Caco-2 (cell line): ENCODE measurements around the gene ALG9. TPM values are rescaled to one million over a fixed set of nuclear protein-coding genes. Genes with fewer than 3 reads are reported as not detected.

Experiments
- BruUV-seq: library from RNA; stranded (reverse); fragments of 400-500 nt; replicated peaks from 2 replicates; lab custom pipeline; 2021; lab: Mats Ljungman, UMichigan
- CTCF ChIA-PET: fragments of 300-600 bp; sonication (Branson Sonifier 250); formaldehyde crosslinking; loops from one replicate; lab custom pipeline; 2022; ENCODE audit warnings: antibody characterized with exemption; lab: Charles Lee
- POLR2A ChIA-PET: fragments of 300-600 bp; sonication (Branson Sonifier 250); formaldehyde crosslinking; loops from one replicate; lab custom pipeline; 2022; ENCODE audit warnings: antibody characterized with exemption; lab: Charles Lee
- DNase-seq, 2 experiments: peaks; one replicate each; pipeline versions ENCODE4 v3.0.0 to v3.0.0-alpha.2; 2020 to 2022
- H3K27me3 ChIP-seq: replicated peaks from 2 replicates; pipeline ENCODE4 v1.6.0; 2011; ENCODE audit warnings: low read length; ENCODE audit not compliant: control insufficient read depth, insufficient read depth
- H3K36me3 ChIP-seq: 2 replicates; pipeline ENCODE4 v1.5.1; 2011; ENCODE audit warnings: low read length; ENCODE audit not compliant: control insufficient read depth, insufficient read depth
- H3K4me1 ChIP-seq: fragments of 250-450 bp; sonication (Bioruptor Pico); 2 replicates; pipeline ENCODE4 v1.5.1; 2020; ENCODE audit warnings: mild to moderate bottlenecking
- H3K4me3 ChIP-seq: 2 replicates; pipeline ENCODE4 v1.5.1; 2011; ENCODE audit warnings: low read depth, mild to moderate bottlenecking, control low read depth, low read length
- H3K9me3 ChIP-seq: fragments of 250-450 bp; sonication (Bioruptor Pico); 2 replicates; pipeline ENCODE4 v1.5.1; 2020; ENCODE audit warnings: mild to moderate bottlenecking, moderate library complexity
- H3K27ac Mint-ChIP-seq: one replicate; pipeline ENCODE4 v1.8.0; 2022; ENCODE audit warnings: mixed read lengths; ENCODE audit not compliant: unreplicated experiment
- H3K27me3 Mint-ChIP-seq: one replicate; pipeline ENCODE4 v1.8.0; 2022; ENCODE audit warnings: mixed read lengths; ENCODE audit not compliant: insufficient read depth, unreplicated experiment
- H3K36me3 Mint-ChIP-seq: one replicate; pipeline ENCODE4 v1.8.0; 2022; ENCODE audit warnings: mild to moderate bottlenecking, mixed read lengths; ENCODE audit not compliant: insufficient read depth, unreplicated experiment
- H3K4me1 Mint-ChIP-seq: one replicate; pipeline ENCODE4 v1.8.0; 2022; ENCODE audit warnings: low read depth, mixed read lengths; ENCODE audit not compliant: unreplicated experiment
- H3K4me3 Mint-ChIP-seq: one replicate; pipeline ENCODE4 v1.8.0; 2022; ENCODE audit warnings: mild to moderate bottlenecking, moderate library complexity, mixed read lengths; ENCODE audit not compliant: unreplicated experiment
- H3K9me3 Mint-ChIP-seq: one replicate; pipeline ENCODE4 v1.8.0; 2022; ENCODE audit warnings: mixed read lengths; ENCODE audit not compliant: unreplicated experiment
- CTCF ChIP-seq, 2 experiments: fragments of 200-600 bp in 1 of 2; IDR thresholded peaks; 1 replicate in 1 of 2; 2 replicates in 1 of 2; pipeline versions ENCODE4 v1.5.1 to v1.8.0; 2011 to 2022; ENCODE audit warnings: antibody characterized with exemption in 1 of 2, control low read depth in 1 of 2, inconsistent platforms in 1 of 2, low read depth in 1 of 2, low read length in 1 of 2, mild to moderate bottlenecking in 1 of 2, moderate library complexity in 1 of 2; ENCODE audit not compliant: insufficient read depth in 1 of 2, severe bottlenecking in 1 of 2, unreplicated experiment in 1 of 2
- intact Hi-C: fragments of 100-400 bp; cut with micrococcal nuclease; formaldehyde crosslinking; loops from one replicate; pipeline ENCODE4 v1.10.0; 2022; ENCODE audit not compliant: unreplicated experiment
- total RNA-seq: library from RNA; stranded (reverse); gene quantifications from 2 replicates; pipeline ENCODE4 v1.2.3, GENCODE V29; 2022

The ALG9 gene
- total RNA-seq, 1 experiment from 2014 or later: 57.4 TPM

- Histone ChIP-seq H3K4me1 (no peaks in the 10 kb centered on the region), H3K4me3 (no peak overlapping the region), H3K9me3 (no peaks in the 10 kb centered on the region), H3K27me3 (no peaks in the 10 kb centered on the region), H3K36me3 (peaks cover 9% of the 10 kb centered on the region)
- CTCF ChIA-PET: no interaction called here
- no peak for TF ChIP-seq CTCF (IDR thresholded peaks at IDR 0.05; ENCODE audit: insufficient read depth in 1 of 2, low read depth in 1 of 2, low read length in 1 of 2, severe bottlenecking in 1 of 2, unreplicated experiment in 1 of 2)
- Mint-ChIP-seq H3K27ac (no peak overlapping the region), H3K36me3 (peaks cover 88% of the 10 kb centered on the region), H3K27me3 (no peaks in the 10 kb centered on the region), H3K4me3 (no peak overlapping the region), H3K9me3 (no peaks in the 10 kb centered on the region), H3K4me1 (no peaks in the 10 kb centered on the region)
- intact Hi-C loops: no loop called here
- DNase-seq: no peak
- POLR2A ChIA-PET: interaction anchor here (0.6 kb wide), 1 partner anchor 407 kb away, joined by 3 read pairs; no protein-coding TSS in a partner anchor
- BruUV-seq: no TSS peak
These were observed 123.2 kb downstream of the ALG9 start for GRCh38 chr11:111748035-111748804.

GRCh38 chr11:111745719-111746504, 125.5 kb downstream of the ALG9 start:
- Mint-ChIP-seq H3K27ac (no peak overlapping the region), H3K9me3 (no peaks in the 10 kb centered on the region), H3K4me3 (no peak overlapping the region), H3K36me3 (peaks cover 75% of the 10 kb centered on the region), H3K27me3 (no peaks in the 10 kb centered on the region), H3K4me1 (no peaks in the 10 kb centered on the region)
- BruUV-seq: no TSS peak
- CTCF ChIA-PET: no interaction called here
- POLR2A ChIA-PET: no interaction called here
- Histone ChIP-seq H3K4me3 (no peak overlapping the region), H3K36me3 (peaks cover 7% of the 10 kb centered on the region), H3K27me3 (no peaks in the 10 kb centered on the region), H3K9me3 (no peaks in the 10 kb centered on the region), H3K4me1 (no peaks in the 10 kb centered on the region)
- intact Hi-C loops: no loop called here
- TF ChIP-seq CTCF (IDR thresholded peaks at IDR 0.05; ENCODE audit: insufficient read depth in 1 of 2, low read depth in 1 of 2, low read length in 1 of 2, severe bottlenecking in 1 of 2, unreplicated experiment in 1 of 2): no peak
- DNase-seq: no peak

DNA sequence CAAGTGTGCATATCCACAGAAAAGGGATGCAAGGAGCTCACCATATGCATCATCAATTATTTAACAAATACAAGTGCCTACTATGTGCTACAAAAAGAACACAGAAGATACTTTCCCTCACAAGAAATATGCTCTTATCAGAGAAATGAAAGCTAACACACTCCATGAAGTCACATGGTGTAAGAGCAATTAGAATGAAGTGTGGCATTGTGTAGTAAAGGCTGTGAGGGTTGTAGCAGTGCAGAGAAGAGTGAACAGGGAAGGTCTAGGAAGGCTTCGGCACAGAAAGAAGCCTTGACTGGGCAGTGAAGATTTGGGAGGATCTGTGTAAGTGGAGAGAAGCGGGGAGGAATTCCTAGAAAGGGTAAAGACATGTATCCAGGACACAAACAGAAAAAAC, 127.7 kb downstream of the ALG9 start:
- Histone ChIP-seq H3K27me3 (no peaks in the 10 kb centered on the region), H3K36me3 (peaks cover 5% of the 10 kb centered on the region), H3K4me1 (peaks cover 4% of the 10 kb centered on the region), H3K4me3 (no peak overlapping the region), H3K9me3 (no peaks in the 10 kb centered on the region)
- no TSS peak for BruUV-seq
- peaks cover 2% of the 10 kb centered on the region for H3K4me1 Mint-ChIP-seq
- H3K36me3 Mint-ChIP-seq: peaks cover 75% of the 10 kb centered on the region
- no peak overlapping the region for H3K4me3 Mint-ChIP-seq
- no peaks in the 10 kb centered on the region for H3K9me3 Mint-ChIP-seq
- TF ChIP-seq CTCF (IDR thresholded peaks at IDR 0.05; ENCODE audit: insufficient read depth in 1 of 2, low read depth in 1 of 2, low read length in 1 of 2, severe bottlenecking in 1 of 2, unreplicated experiment in 1 of 2): no peak
- no peak overlapping the region for H3K27ac Mint-ChIP-seq
- intact Hi-C loops: no loop called here
- H3K27me3 Mint-ChIP-seq: no peaks in the 10 kb centered on the region
- POLR2A ChIA-PET: no interaction called here
- CTCF ChIA-PET: no interaction called here
- no peak for DNase-seq
